ENCODE data around the gene THUMPD1.

Gene THUMPD1

DNA sequence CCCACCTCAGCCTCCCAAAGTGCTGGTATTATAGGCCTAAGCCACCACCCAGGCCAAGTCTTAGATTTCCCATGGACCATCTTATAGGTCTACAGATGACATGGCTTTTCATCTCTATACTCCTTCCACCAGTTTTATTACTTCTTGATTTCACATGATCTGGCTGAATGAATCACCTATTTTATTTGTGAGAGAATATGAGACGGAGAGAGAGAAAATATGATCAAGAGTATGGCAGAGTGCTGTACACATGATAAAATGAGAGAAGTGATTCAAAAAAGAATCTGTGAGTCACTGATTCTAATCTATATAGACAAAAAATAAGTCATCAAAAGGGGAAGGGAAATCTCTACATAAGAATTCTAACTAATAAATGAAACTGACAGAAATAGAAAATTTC is 57.8 kb downstream of the THUMPD1 start:
- Histone ChIP-seq H3K9me3 (ENCODE audit: insufficient read depth, low read depth, low read length) (no peaks in the 10 kb centered on the region), H3K4me1 (ENCODE audit: insufficient read depth, low read length) (peaks cover 16% of the 10 kb centered on the region; the same call in 1 of the 2 replicates), H3K9ac (ENCODE audit: low read depth, low read length) (no peak overlapping the region), H3K27me3 (ENCODE audit: insufficient read depth, low read length) (no peaks in the 10 kb centered on the region), H3K27ac (ENCODE audit: low read length) (no peak overlapping the region), H3K36me3 (ENCODE audit: insufficient read depth, low read depth, low read length) (no peaks in the 10 kb centered on the region), H3K4me3 (ENCODE audit: low read length) (no peak overlapping the region)

Data from iPS-20b (cell line).